Activated CD8-positive, alpha-beta T cell treated with anti-CD3 and anti-CD28 coated beads for 36 hours (primary cell): ENCODE data around the gene CRYBG3. TPM values are rescaled to one million over a fixed set of nuclear protein-coding genes. Genes with fewer than 3 reads are reported as not detected.

Experiments used
- ATAC-seq: fragments of 200-7000 bp; cut with Tn5 transposase; one replicate; pipeline ENCODE4 v1.10.0; 2021; ENCODE audit warnings: mild to moderate bottlenecking, moderate library complexity
- CTCF ChIA-PET: fragments of 350-600 bp; sonication (Branson Sonifier 250); formaldehyde crosslinking; loops from one replicate; lab custom pipeline; 2021; ENCODE audit warnings: antibody characterized with exemption; lab: Charles Lee
- POLR2A ChIA-PET: fragments of 350-600 bp; sonication (Branson Sonifier 250); formaldehyde crosslinking; loops from one replicate; lab custom pipeline; 2021; ENCODE audit warnings: antibody characterized with exemption; lab: Charles Lee
- DNase-seq: peaks from one replicate; pipeline ENCODE4 v3.0.0-alpha.2; 2020
- H3K27ac Mint-ChIP-seq: one replicate; pipeline ENCODE4 v1.8.0; 2021; ENCODE audit warnings: mild to moderate bottlenecking, mixed read lengths
- H3K27me3 Mint-ChIP-seq: one replicate; pipeline ENCODE4 v1.8.0; 2021; ENCODE audit warnings: mixed read lengths
- H3K36me3 Mint-ChIP-seq: one replicate; pipeline ENCODE4 v1.8.0; 2021; ENCODE audit warnings: low read depth, mixed read lengths
- H3K4me1 Mint-ChIP-seq: one replicate; pipeline ENCODE4 v1.8.0; 2021; ENCODE audit warnings: low read depth, mixed read lengths
- H3K4me3 Mint-ChIP-seq: one replicate; pipeline ENCODE4 v1.8.0; 2021; ENCODE audit warnings: mild to moderate bottlenecking, moderate library complexity, mixed read lengths
- H3K9me3 Mint-ChIP-seq: one replicate; pipeline ENCODE4 v1.8.0; 2021; ENCODE audit warnings: mixed read lengths
- intact Hi-C: fragments of 100-400 bp; cut with micrococcal nuclease; formaldehyde crosslinking; loops from one replicate; pipeline ENCODE4 v1.10.0; 2022
- total RNA-seq, 2 experiments: library from RNA; stranded (reverse); gene quantifications; one replicate each; pipeline ENCODE4 v1.2.3, GENCODE V29; 2021
- TF ChIP-seq, protein P1 (sequence below): fragments of 200-600 bp; IDR thresholded peaks from one replicate; pipeline ENCODE4 v1.8.0; 2022; ENCODE audit warnings: antibody characterized with exemption, mild to moderate bottlenecking

CRYBG3 gene
- total RNA-seq, 2 experiments from 2014 or later: 4.3 to 4.9 TPM

DNA sequence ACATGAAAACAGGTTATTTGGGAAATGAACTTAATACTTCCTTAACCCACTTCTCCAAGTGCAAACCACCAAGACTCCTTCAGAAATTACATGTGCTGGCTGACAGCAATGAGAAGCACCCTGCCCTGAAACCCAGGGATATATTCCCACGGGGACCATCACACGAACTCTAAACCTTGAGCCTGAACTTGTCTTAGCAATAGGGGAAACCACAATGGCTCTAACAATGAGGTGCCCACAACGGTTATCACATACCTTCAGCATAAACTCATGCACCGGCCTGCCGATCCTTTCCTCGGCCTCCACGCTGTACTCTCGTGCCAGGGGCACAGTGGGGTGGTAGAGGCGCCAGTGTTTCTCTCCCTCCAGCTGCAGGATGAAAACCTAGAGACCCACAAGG, 137.0 kb downstream of the CRYBG3 start:
- Mint-ChIP-seq H3K36me3 (peaks cover 46% of the 10 kb centered on the region), H3K27ac (no peak overlapping the region), H3K9me3 (no peaks in the 10 kb centered on the region), H3K27me3 (no peaks in the 10 kb centered on the region), H3K4me3 (no peak overlapping the region), H3K4me1 (peaks cover 15% of the 10 kb centered on the region)
- DNase-seq: no peak
- POLR2A ChIA-PET: no interaction called here
- CTCF ChIA-PET: no interaction called here
- TF ChIP-seq, protein P1, sequence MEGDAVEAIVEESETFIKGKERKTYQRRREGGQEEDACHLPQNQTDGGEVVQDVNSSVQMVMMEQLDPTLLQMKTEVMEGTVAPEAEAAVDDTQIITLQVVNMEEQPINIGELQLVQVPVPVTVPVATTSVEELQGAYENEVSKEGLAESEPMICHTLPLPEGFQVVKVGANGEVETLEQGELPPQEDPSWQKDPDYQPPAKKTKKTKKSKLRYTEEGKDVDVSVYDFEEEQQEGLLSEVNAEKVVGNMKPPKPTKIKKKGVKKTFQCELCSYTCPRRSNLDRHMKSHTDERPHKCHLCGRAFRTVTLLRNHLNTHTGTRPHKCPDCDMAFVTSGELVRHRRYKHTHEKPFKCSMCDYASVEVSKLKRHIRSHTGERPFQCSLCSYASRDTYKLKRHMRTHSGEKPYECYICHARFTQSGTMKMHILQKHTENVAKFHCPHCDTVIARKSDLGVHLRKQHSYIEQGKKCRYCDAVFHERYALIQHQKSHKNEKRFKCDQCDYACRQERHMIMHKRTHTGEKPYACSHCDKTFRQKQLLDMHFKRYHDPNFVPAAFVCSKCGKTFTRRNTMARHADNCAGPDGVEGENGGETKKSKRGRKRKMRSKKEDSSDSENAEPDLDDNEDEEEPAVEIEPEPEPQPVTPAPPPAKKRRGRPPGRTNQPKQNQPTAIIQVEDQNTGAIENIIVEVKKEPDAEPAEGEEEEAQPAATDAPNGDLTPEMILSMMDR: no peak
- ATAC-seq: no peak
- intact Hi-C loops: no loop called here

DNA sequence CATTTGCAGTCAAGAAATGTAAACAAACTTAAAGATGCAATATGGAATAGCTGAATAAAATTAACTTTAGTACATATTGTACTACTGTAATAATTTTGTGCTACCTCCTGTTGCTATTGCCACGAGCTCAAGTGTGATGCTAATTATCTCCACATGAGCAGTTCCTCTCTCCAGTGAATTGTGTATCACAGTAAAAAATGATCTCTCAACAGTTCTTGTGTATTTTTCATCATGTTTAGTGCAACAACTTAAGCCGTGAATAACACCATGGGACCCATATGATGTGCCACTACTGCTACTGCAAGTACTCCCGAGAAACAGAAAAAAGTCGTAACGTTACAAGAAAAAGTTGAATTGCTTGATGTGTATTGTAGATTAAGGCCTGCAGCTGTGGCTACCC, 138.1 kb downstream of the CRYBG3 start:
- no peaks in the 10 kb centered on the region for H3K9me3 Mint-ChIP-seq
- H3K36me3 Mint-ChIP-seq: peaks cover 49% of the 10 kb centered on the region
- DNase-seq (no peak), ATAC-seq (no peak)
- peaks cover 21% of the 10 kb centered on the region for H3K4me1 Mint-ChIP-seq
- intact Hi-C loops: no loop called here
- H3K4me3 Mint-ChIP-seq: no peak overlapping the region
- ChIA-PET CTCF (interaction anchor here (1.3 to 1.4 kb wide), 2 partner anchors 9 to 63 kb away, joined by 3 to 5 read pairs; no protein-coding TSS in a partner anchor), POLR2A (no interaction called here)
- TF ChIP-seq, protein P1: no peak
- no peak overlapping the region for H3K27ac Mint-ChIP-seq
- H3K27me3 Mint-ChIP-seq: no peaks in the 10 kb centered on the region

- TF ChIP-seq, protein P1: no peak
- peaks cover 50% of the 10 kb centered on the region for H3K36me3 Mint-ChIP-seq
- H3K9me3 Mint-ChIP-seq: no peaks in the 10 kb centered on the region
- DNase-seq: no peak
- ATAC-seq: no peak
- no peak overlapping the region for H3K4me3 Mint-ChIP-seq
- H3K27ac Mint-ChIP-seq: no peak overlapping the region
- peaks cover 25% of the 10 kb centered on the region for H3K4me1 Mint-ChIP-seq
- ChIA-PET POLR2A (no interaction called here), CTCF (interaction anchor here (0.9 to 1.4 kb wide), 3 partner anchors 10 to 168 kb away, joined by 3 to 5 read pairs (median 3); no protein-coding TSS in a partner anchor)
- intact Hi-C loops: no loop called here
- no peaks in the 10 kb centered on the region for H3K27me3 Mint-ChIP-seq
Observed at GRCh38 chr3:97960551-97960950, 138.7 kb downstream of the CRYBG3 start.

GRCh38 chr3:97960993-97961766, 139.4 kb downstream of the CRYBG3 start:
- intact Hi-C loops: no loop called here
- TF ChIP-seq, protein P1: no peak
- no peak for DNase-seq
- no peak for ATAC-seq
- Mint-ChIP-seq H3K36me3 (peaks cover 54% of the 10 kb centered on the region), H3K9me3 (no peaks in the 10 kb centered on the region), H3K4me1 (peaks cover 29% of the 10 kb centered on the region), H3K4me3 (no peak overlapping the region), H3K27me3 (no peaks in the 10 kb centered on the region), H3K27ac (peak overlapping the region; percentile 19)
- CTCF ChIA-PET: interaction anchor here (0.9 to 1.4 kb wide), 3 partner anchors 10 to 169 kb away, joined by 3 to 5 read pairs (median 3); no protein-coding TSS in a partner anchor
- POLR2A ChIA-PET: no interaction called here

GRCh38 chr3:97967966-97968365, 146.2 kb downstream of the CRYBG3 start:
- no peaks in the 10 kb centered on the region for H3K9me3 Mint-ChIP-seq
- H3K36me3 Mint-ChIP-seq: peaks cover 44% of the 10 kb centered on the region
- POLR2A ChIA-PET: interaction anchor here (1.2 to 1.4 kb wide), 2 partner anchors 17 to 146 kb away, joined by 4 to 5 read pairs; partner anchors contain the start of gene CRYBG3
- ATAC-seq: no peak
- peaks cover 68% of the 10 kb centered on the region for H3K4me1 Mint-ChIP-seq
- no peak overlapping the region for H3K27ac Mint-ChIP-seq
- intact Hi-C loops: no loop called here
- no peaks in the 10 kb centered on the region for H3K27me3 Mint-ChIP-seq
- TF ChIP-seq, protein P1: no peak
- DNase-seq: no peak
- CTCF ChIA-PET: interaction anchor here (1.1 to 5.8 kb wide), 4 partner anchors 10 to 54 kb away, joined by 3 to 44 read pairs (median 5); no protein-coding TSS in a partner anchor
- H3K4me3 Mint-ChIP-seq: no peak overlapping the region
